Measurements from ENCODE around the gene ASIC2.

ASIC2 gene

GRCh38 chr17:33242375-33243124, 50.5 kb downstream of the ASIC2 start:
- no peak for DNase-seq

- peak; percentile 25 for DNase-seq
Observed at GRCh38 chr17:33241390-33241789, 51.7 kb downstream of the ASIC2 start.

GRCh38 chr17:33240362-33240761, 52.7 kb downstream of the ASIC2 start:
- no peak for DNase-seq

DNA sequence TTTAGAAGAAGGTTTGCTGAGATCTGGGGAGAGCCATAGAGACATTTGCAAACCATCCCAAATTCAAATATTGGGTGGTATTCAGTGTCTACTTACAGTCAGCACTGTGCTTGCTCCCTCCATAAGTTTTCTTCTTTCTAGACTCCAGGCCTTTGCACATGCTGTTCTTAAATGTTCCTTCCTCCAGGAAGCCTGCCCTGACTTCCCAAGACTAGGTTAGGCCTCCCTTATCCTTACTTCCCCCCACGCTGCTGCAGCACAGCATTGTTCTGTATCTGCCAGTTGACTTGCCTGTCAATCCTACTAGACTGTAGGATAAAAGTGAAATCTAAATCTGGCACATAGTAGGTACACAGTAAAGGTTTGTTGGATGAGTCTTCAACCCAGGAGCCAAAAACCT, 53.4 kb downstream of the ASIC2 start:
- DNase-seq: no peak

- DNase-seq: peak; percentile 90
Observed at GRCh38 chr17:33234930-33235685, 58.0 kb downstream of the ASIC2 start.

GRCh38 chr17:33234233-33234632, 58.9 kb downstream of the ASIC2 start:
- no peak for DNase-seq

GRCh38 chr17:33233811-33234177, 59.3 kb downstream of the ASIC2 start:
- DNase-seq: no peak

- DNase-seq: no peak
Observed at GRCh38 chr17:33229499-33229898, 63.6 kb downstream of the ASIC2 start.

DNA sequence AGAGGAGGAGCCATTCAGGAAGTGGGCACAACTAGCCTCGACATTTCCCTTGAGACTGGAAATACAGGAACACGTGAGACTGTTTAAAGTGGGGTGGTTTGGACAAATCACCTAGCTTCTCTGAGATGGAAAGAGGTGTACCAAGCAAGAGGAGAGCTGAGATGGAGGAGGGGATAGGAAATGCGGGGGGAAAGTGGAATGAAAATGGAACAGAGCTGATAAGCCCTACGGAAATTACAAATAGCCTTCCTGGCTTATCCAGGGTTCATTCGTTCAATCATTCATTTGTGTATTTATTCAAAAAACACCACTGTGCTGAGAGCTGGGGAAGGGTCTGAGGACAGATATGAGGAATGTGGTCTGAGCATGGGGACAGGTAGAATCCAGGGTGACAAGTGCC, 64.1 kb downstream of the ASIC2 start:
- DNase-seq: no peak

- no peak for DNase-seq
Observed at GRCh38 chr17:33228548-33228947, 64.5 kb downstream of the ASIC2 start.

DNA sequence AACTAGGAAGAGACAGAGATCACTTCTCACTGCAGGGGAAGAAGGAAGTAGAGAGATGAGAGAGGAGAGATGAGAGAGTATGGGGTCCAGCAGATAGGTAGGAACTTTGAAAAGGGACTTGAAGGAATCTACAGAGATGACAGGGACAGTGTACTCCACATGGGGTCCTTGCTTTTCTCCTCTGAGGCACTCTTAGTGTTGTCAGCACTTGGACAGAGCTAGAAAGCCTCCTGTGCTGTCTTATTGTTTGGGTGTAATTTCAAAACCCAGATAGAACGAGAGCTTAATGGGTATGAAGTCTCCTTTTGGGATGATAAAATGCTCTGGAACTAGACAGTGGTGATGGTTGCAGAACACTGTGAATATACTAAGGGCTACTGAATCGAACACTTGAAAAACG, 65.2 kb downstream of the ASIC2 start:
- DNase-seq: no peak

DNA sequence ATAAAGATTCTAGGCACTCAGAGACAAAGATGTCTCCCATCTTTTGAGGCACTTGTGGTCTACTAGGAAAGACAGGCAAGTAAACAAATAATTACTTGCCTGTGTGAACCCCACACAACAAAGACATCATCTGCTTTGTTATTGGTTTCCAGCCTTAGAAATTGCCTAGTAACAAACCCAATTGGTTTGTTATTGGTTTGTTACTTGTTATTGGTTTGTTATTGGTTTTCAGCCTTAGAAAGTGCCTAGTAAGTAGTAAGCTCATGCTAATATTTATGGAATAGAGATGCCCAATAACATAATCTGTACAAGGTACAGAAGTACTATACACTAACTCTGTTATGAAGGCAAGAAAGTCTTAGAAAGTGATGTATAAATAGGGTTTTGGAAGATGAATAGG, 67.1 kb downstream of the ASIC2 start:
- no peak for DNase-seq

DNA sequence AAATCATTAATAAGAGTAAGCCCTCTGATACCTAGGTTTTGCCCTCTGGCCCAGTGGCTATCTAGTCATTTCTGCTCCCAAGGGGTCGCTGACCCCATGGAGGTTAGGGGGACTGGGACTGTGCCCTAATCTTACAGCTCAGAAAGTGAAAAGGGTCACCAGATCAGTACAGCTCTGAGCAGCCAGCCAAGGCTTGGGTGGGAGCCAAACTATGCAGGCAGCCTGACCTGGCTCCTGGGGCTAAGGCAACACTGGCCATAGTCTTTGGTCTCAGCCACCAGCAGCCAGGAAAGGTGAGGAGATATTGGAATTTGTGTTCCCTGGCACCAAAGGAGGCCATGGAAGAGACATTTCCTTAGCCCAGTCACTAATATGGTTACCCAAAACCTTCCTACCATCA, 67.6 kb downstream of the ASIC2 start:
- DNase-seq: no peak

- DNase-seq: no peak
Observed at GRCh38 chr17:33220036-33220435, 73.1 kb downstream of the ASIC2 start.

DNA sequence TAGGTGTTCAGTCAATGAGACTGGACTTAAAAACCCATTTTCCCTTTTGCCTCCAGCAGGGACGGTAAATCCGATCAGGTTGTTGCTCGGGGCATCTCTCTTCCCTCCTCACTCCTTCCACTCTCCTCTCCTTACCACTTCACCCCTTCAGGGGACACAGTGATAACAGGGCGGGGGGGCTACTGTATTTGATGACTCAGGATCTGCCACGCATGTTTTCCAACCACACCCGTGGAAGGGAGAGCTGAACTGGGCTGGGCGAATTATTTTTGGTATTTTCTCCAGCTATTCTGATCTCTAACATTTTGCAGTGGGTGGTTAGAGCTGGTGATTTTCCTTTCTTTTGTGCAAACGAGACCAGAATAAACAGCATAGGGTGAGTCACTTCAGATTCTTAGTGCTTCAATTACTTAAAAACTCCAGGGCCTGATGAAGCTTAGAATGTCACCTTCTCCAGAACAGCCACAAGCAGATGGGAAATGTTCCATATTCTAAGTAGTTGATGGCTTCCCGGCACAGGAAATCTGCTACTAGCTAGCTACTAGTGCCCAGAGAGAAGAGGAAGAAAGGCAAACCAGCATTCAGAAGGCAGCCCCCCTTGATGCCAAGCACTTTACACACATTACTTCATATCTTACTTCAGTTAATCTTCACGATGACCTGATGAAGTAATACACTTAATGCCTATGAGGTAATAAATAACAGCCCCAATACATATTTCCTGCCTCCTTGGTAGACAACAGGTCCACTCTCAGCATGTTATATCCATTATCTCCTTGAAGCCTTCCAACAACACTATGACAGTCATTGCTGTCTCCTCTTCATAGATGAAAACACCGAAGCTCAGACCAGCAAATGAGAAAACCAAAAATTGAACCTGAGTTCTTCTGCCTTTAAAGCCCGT, 74.1 kb downstream of the ASIC2 start:
- peak; percentile 7 for DNase-seq

- no peak for DNase-seq
Observed at GRCh38 chr17:33217891-33218290, 75.2 kb downstream of the ASIC2 start.

DNA sequence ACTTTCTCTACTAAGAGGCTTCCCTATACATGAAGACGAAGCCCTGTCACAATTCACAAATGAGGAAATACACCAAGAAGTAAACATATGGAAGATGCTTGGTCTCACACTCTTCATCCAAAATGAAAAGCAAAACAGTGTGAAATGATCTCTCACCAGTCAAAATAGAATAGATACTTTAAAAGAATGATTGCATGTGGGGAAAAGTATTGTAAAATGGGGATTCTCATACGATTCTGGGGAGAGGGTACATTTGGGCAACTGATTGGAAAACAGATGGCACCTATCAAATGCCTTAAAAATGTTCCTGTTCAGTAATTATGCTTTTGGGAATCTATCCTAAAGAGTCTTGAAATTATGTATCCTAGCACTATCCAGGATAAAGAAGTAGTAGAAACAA, 78.1 kb downstream of the ASIC2 start:
- DNase-seq: no peak

- no peak for DNase-seq
Observed at GRCh38 chr17:33210285-33210684, 82.8 kb downstream of the ASIC2 start.

DNA sequence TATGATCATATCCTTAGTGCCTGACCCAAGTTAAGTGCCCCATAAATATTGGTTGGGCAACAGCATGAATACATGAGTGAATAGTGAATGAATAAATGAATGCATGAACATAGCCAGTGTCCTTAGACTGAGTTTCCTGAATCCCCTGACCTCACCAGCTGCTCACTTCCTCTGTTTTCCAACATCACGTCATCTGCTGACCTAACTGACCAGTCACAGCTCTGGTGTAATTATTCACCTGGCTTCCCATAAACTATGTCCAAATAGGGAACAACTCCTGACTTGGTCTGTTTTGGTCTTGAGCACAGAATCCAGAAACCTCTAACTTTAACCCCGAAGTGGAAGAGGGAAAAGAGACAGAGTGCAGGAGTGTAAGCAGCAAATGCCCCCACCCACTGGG, 83.4 kb downstream of the ASIC2 start:
- DNase-seq: no peak

DNA sequence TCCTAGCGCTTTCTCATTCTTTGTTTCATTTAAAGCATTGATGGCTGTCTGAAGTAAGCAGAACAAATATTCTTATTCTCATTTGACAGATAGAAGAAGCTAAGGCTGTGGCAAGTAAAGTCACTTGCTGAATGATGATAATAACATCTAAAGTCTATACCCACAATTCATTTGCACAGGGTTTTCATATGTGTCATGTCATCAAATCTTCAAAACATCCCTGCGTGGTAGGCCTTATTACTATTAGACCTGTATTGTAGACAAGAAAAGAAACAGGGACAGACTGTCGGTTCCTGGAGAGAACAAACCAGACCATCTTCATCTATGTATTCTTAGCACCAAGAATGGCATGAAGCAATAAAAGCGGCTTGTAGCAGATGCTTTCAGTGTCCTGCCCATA, 85.9 kb downstream of the ASIC2 start:
- DNase-seq: no peak

GRCh38 chr17:33205552-33205951, 87.5 kb downstream of the ASIC2 start:
- DNase-seq: no peak

- DNase-seq: no peak
Observed at GRCh38 chr17:33204701-33205100, 88.4 kb downstream of the ASIC2 start.

- no peak for DNase-seq
Observed at GRCh38 chr17:33204156-33204555, 88.9 kb downstream of the ASIC2 start.
